GM12872 (cell line): ENCODE data around the gene TAC3.

Source experiments
- TF ChIP-seq, protein P1 (sequence below): IDR thresholded peaks from 3 replicates; pipeline ENCODE4 v1.5.1; 2011; ENCODE audit warnings: low read depth, mild to moderate bottlenecking, low read length, moderate library complexity; ENCODE audit not compliant: insufficient read depth

Gene TAC3

DNA sequence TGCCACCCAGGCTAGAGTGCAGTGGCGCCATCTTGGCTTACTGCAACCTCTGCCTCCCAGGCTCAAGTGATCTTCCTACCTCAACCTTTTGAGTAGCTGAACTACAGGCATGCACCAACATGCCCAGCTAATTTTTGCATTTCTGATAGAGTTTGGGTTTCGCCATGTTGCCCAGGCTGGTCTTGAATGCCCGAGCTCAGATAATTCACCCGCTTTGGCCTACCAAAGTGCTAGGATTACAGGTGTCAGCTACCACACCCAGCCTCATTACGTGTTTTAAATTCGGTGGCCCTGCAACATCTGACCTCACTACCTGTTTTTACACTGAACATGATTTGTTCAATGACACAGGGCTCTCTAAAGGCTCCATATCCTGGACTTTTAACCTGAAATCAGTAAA, 36.1 kb downstream of the TAC3 start:
- TF ChIP-seq, protein P1, sequence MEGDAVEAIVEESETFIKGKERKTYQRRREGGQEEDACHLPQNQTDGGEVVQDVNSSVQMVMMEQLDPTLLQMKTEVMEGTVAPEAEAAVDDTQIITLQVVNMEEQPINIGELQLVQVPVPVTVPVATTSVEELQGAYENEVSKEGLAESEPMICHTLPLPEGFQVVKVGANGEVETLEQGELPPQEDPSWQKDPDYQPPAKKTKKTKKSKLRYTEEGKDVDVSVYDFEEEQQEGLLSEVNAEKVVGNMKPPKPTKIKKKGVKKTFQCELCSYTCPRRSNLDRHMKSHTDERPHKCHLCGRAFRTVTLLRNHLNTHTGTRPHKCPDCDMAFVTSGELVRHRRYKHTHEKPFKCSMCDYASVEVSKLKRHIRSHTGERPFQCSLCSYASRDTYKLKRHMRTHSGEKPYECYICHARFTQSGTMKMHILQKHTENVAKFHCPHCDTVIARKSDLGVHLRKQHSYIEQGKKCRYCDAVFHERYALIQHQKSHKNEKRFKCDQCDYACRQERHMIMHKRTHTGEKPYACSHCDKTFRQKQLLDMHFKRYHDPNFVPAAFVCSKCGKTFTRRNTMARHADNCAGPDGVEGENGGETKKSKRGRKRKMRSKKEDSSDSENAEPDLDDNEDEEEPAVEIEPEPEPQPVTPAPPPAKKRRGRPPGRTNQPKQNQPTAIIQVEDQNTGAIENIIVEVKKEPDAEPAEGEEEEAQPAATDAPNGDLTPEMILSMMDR, result no peak

DNA sequence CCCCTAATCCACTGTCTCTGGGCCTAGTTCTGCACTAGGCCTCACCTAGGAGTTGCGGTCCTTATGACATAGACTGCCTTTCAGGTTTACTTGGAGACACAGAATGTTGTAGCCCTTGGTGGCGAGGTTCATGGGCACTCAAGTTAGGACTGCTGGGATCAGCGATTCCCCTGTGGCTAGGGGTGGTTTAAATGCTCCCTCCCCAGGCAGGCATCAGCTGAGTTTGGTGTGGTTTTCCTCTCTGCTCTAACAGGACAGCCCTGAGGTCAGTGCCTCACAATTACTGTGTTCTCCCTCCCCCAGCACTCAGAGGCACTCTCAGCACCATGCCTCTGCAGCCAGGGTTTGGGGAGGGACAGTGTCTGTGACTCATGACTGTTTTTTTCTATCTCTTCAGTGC, 36.7 kb downstream of the TAC3 start:
- TF ChIP-seq, protein P1, result no peak

DNA sequence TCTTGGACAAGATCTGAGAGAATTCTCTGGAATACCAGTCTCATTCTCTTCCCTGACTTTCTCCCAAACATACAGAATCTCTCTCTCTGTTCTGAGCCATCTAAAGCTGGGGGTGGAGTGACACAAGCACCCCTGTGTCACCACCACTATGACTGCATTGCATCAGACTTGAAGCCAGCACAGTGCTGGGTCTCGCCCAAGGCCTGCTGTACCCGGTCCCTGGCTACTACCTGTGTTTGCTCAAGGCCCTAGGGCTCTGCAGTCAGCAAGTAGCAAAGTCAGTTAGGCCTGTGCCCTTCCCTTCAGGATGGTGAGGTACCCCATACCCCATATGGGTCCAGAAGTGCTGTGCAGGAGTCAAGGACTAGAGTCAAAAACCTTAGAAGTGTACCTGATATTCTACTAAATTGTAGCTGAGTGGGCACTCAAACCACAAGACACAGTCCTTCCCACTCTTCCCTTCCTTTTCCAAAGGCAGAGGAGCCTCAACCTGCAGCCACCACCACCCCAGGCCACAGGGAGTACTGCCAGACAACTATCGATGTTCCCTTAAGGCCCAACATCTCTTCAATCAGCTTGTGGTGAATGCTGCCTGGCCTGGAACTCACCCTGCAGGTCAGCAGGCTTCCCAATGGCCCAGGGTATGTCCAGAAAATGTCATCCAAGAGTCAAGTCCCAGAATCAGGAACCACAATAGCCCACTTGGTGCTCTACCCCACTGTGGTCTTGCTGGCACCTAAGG, 37.8 kb downstream of the TAC3 start:
- TF ChIP-seq, protein P1, result no peak
